Measurements from ENCODE around the gene PPP4R4. TPM values are rescaled to one million over a fixed set of nuclear protein-coding genes. Genes with fewer than 3 reads are reported as not detected.
"Not testable (repeated sequence)": the region's sequence is repeated elsewhere in the genome, so short reads cannot be mapped to it uniquely, and the experiment has no call there.

Gene PPP4R4
- total RNA-seq, 4 donors from 2014 or later, result 0.13 TPM; not detected in 3

DNA sequence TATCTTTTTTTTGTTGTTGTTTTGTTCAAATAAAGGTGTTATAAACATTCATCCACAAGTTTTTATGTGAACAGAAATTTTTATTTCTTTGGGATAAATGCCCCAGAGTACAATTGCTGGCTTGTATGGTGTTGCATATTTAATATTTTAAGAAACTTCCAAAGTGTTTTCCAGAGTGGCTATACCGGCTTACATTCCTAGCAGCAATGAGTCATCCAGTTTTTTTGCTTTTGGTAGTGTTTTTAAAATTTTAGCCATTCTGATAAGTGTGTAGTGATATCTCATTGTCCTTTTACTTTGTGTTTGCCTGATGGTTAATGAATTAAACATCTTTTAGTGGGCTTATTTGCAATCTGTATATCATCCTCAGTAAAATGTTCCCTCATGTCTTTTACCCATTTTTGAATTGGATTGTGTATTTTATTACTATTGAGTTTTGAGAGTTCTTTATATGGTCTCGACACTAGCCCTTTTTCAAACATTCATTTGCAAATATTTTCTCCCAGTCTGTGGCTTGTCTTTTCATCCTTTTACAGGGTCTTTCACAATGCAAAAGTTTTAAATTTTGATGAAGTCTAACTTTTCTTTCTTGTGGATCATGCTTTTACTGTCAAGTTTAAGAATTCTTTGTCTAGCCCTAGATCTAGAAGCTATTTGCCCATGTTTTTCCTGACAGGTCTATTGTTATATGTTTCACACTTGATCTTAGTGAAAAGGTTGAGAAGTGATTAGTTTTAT, 29.5 kb downstream of the PPP4R4 start:
- Histone ChIP-seq H3K36me3 (no peaks in the 10 kb centered on the region), H3K4me1 (no peaks in the 10 kb centered on the region), H3K27me3 (no peaks in the 10 kb centered on the region), H3K4me3 (no peak overlapping the region), H3K9me3 (no peaks in the 10 kb centered on the region), H3K27ac (no peak overlapping the region)
- intact Hi-C loops (cut with DNase I; ENCODE audit: low total_unique reads) (no loop called here), in situ Hi-C loops (cut with MboI; ENCODE audit: low sequenced_read_pairs in 4 of 4) (no loop called here)
- TF ChIP-seq POLR2A (IDR thresholded peaks at IDR 0.05) (no peak), CTCF (IDR thresholded peaks at IDR 0.05 in 4 of 5, conservative IDR thresholded peaks at IDR 0.05 in 1 of 5) (no peak)
- ATAC-seq, result no peak
- no peak for DNase-seq

DNA sequence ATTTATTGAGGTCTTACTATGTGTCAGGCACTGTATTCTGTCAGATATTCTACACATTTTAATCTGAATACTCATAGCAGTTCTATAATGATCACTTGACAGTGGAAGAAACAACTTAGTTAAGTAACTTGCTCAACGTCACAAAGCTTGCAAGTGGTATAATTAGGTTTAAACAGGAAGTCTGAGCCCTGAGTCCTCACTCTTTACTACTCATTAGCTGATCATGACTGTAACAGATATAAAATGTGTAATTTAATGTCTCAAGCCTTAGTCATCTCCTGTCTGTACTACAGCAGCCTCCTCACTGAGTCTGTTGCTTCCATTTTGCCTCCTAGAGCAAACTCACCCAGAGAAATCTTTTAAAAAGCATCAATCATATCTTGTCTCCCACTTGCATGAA, 38.9 kb downstream of the PPP4R4 start:
- TF ChIP-seq POLR2A (IDR thresholded peaks at IDR 0.05) (no peak), CTCF (IDR thresholded peaks at IDR 0.05 in 4 of 5, conservative IDR thresholded peaks at IDR 0.05 in 1 of 5) (no peak)
- Histone ChIP-seq H3K36me3 (no peaks in the 10 kb centered on the region), H3K4me3 (no peak overlapping the region), H3K9me3 (no peaks in the 10 kb centered on the region), H3K4me1 (no peaks in the 10 kb centered on the region), H3K27me3 (peaks cover 0 to 3% (median 0%) of the 10 kb centered on the region in 3 donors), H3K27ac (no peak overlapping the region)
- DNase-seq (no peak), ATAC-seq (no peak)
- intact Hi-C loops (cut with DNase I; ENCODE audit: low total_unique reads) (no loop called here), in situ Hi-C loops (cut with MboI; ENCODE audit: low sequenced_read_pairs in 4 of 4) (no loop called here)

DNA sequence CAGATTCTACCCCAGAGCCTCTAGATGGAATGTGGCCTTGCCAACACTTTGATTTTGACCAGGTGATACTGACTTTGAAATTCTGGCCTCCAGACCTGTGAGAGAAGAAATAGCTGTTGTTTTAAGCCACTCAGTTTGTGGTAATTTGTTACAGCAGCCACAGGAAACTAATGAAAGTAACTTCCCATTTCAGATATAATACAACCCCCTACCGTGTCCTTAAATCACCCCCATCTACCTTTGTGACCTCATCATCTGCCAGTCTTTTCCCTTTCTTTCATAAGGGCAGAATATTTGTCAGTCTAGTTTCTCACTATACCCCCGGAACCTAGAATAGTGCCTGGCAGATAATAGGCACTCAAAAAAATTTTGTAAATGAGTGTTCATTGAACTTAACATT, 39.6 kb downstream of the PPP4R4 start:
- in situ Hi-C loops (cut with MboI; ENCODE audit: low sequenced_read_pairs in 4 of 4), result no loop called here
- ATAC-seq (no peak), DNase-seq (no peak)
- H3K27me3 ChIP-seq, result peaks cover 0 to 3% (median 0%) of the 10 kb centered on the region in 3 donors
- H3K27ac ChIP-seq, result no peak overlapping the region
- no peaks in the 10 kb centered on the region for H3K4me1 ChIP-seq
- no peaks in the 10 kb centered on the region for H3K36me3 ChIP-seq
- H3K4me3 ChIP-seq, result no peak overlapping the region
- intact Hi-C loops (cut with DNase I; ENCODE audit: low total_unique reads), result no loop called here
- TF ChIP-seq CTCF (IDR thresholded peaks at IDR 0.05 in 4 of 5, conservative IDR thresholded peaks at IDR 0.05 in 1 of 5), result no peak
- no peaks in the 10 kb centered on the region for H3K9me3 ChIP-seq

GRCh38 chr14:94217116-94217515, 43.0 kb downstream of the PPP4R4 start:
- TF ChIP-seq POLR2A (IDR thresholded peaks at IDR 0.05), result no peak
- TF ChIP-seq CTCF (IDR thresholded peaks at IDR 0.05 in 4 of 5, conservative IDR thresholded peaks at IDR 0.05 in 1 of 5), result no peak

DNA sequence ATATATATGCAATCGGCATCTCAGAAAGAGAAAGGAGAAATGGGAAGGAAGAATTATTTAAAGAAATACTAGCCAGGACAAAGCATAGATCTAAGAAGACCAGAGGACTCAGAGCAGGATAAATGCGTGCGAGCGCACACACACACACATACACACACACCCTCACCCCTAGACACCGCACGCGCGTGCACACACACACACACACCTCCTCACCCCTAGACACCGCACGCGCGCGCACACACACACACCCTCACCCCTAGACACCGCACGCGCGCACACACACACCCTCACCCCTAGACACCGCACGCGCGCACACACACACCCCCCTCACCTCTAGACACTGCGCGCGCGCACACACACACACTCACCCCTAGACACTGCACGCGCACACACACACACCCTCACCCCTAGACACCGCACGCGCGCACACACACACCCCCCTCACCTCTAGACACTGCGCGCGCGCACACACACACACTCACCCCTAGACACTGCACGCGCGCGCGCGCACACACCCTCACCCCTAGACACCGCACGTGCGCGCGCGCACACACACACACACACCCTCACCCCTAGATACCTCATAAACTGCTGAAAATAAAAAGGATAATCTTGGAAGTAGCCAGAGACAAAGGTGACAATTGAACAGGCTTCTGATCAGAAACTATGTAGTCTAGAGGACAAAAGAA, 44.2 kb downstream of the PPP4R4 start:
- H3K9me3 ChIP-seq; H3K36me3 ChIP-seq; H3K27me3 ChIP-seq; DNase-seq; ATAC-seq; intact Hi-C loops (cut with DNase I; ENCODE audit: low total_unique reads); in situ Hi-C loops (cut with MboI; ENCODE audit: low sequenced_read_pairs in 4 of 4); H3K4me3 ChIP-seq; H3K4me1 ChIP-seq; H3K27ac ChIP-seq: not testable (repeated sequence)

More at GRCh38 chr14:94217116-94217515, 43.0 kb downstream of the PPP4R4 start:
- Histone ChIP-seq H3K36me3 (no peaks in the 10 kb centered on the region), H3K4me3 (no peak overlapping the region), H3K4me1 (no peaks in the 10 kb centered on the region), H3K27ac (no peak overlapping the region), H3K9me3 (no peaks in the 10 kb centered on the region), H3K27me3 (peaks cover 0 to 3% (median 0%) of the 10 kb centered on the region in 3 donors)
- intact Hi-C loops (cut with DNase I; ENCODE audit: low total_unique reads) (no loop called here), in situ Hi-C loops (cut with MboI; ENCODE audit: low sequenced_read_pairs in 4 of 4) (no loop called here)
- no peak for DNase-seq
- no peak for ATAC-seq
